GM12891 (cell line): ENCODE measurements around the gene ALDH1A3.

Source experiments
- PAX5 ChIP-seq: IDR thresholded peaks from 2 replicates; pipeline ENCODE4 v1.6.1; 2011; ENCODE audit warnings: low read length, moderate library complexity, mild to moderate bottlenecking; ENCODE audit not compliant: insufficient read depth, severe bottlenecking
- POLR2A ChIP-seq: IDR thresholded peaks from 2 replicates; pipeline ENCODE4 v1.6.1; 2011; ENCODE audit warnings: low read depth, low read length, control low read depth
- POLR2AphosphoS5 ChIP-seq: IDR thresholded peaks from 2 replicates; pipeline ENCODE4 v1.6.1; 2011; ENCODE audit warnings: low read depth, low read length, control low read depth
- POU2F2 ChIP-seq: IDR thresholded peaks from 2 replicates; pipeline ENCODE4 v1.6.1; 2011; ENCODE audit warnings: low read depth, mild to moderate bottlenecking, control low read depth, low read length, moderate library complexity
- TAF1 ChIP-seq: IDR thresholded peaks from 2 replicates; pipeline ENCODE4 v1.6.1; 2011; ENCODE audit warnings: low read depth, low read length, control low read depth

DNA sequence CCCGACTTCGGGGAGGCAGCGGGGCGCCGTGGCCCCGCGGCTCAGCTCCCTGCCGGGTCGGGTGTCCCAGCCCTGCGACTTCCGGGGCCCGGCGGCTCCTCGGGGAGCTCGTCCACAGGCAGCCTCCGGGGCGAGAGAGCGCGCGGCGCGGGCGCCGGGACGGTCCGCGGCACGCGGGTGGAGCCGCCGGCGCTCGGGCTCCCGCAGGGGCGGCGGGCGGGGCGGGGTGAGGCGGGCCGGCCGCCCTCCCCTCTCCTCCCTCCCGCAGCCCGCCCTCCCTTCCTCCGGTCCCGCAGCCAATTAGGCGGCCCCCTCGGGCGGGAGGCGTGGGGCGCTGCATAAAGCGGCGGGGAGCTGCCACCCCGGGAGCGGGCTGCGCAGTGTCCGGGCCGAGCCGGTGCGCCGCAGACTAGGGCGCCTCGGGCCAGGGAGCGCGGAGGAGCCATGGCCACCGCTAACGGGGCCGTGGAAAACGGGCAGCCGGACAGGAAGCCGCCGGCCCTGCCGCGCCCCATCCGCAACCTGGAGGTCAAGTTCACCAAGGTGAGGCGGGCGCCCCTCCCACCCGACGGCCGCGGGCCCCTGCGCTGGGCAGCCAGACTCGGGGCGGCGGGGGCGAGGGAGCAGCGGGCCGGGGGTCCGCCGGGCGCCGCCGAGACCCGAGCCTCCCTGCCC lies at the start of gene ALDH1A3:
- TF ChIP-seq POLR2AphosphoS5: no peak
- TF ChIP-seq POLR2A: no peak
- no peak for TF ChIP-seq POU2F2
- no peak for TF ChIP-seq PAX5
- no peak for TF ChIP-seq TAF1
